A673 (cell line): ENCODE results near the gene AK2. TPM values are rescaled to one million over a fixed set of nuclear protein-coding genes. Genes with fewer than 3 reads are reported as not detected.

ENCODE experiments used
- BruUV-seq: library from RNA; stranded (reverse); fragments of 400-500 nt; replicated peaks from 2 replicates; lab custom pipeline; 2021; lab: Mats Ljungman, UMichigan
- CTCF ChIA-PET: fragments of 300-600 bp; sonication (Branson Sonifier 250); formaldehyde crosslinking; loops from one replicate; lab custom pipeline; 2022; ENCODE audit warnings: antibody characterized with exemption; lab: Charles Lee
- POLR2A ChIA-PET: fragments of 300-600 bp; sonication (Branson Sonifier 250); formaldehyde crosslinking; loops from one replicate; lab custom pipeline; 2022; ENCODE audit warnings: antibody characterized with exemption; ENCODE audit not compliant: low non-redundant PET; lab: Charles Lee
- DNase-seq: peaks from one replicate; pipeline ENCODE4 v3.0.0-alpha.2; 2015; ENCODE audit warnings: low spot score
- H3K27ac ChIP-seq: fragments of 200-600 bp; sonication (generic); 2 replicates; pipeline ENCODE4 v1.5.1; 2016; ENCODE audit warnings: mixed run types, low read depth, mild to moderate bottlenecking, mixed read lengths, antibody characterized with exemption, low read length; ENCODE audit not compliant: poor library complexity, severe bottlenecking
- H3K27me3 ChIP-seq: fragments of 200-600 bp; sonication (generic); replicated peaks from 2 replicates; pipeline ENCODE4 v1.6.1; 2017; ENCODE audit warnings: mixed run types, low read depth, mild to moderate bottlenecking, mixed read lengths, antibody characterized with exemption, low read length; ENCODE audit not compliant: insufficient read depth, poor library complexity
- H3K36me3 ChIP-seq: fragments of 200-600 bp; sonication (generic); 2 replicates; pipeline ENCODE4 v1.6.1; 2016; ENCODE audit warnings: mixed run types, mild to moderate bottlenecking, mixed read lengths, antibody characterized with exemption, low read length; ENCODE audit not compliant: insufficient read depth, poor library complexity, severe bottlenecking
- H3K4me1 ChIP-seq: fragments of 200-600 bp; sonication (generic); 2 replicates; pipeline ENCODE4 v1.6.1; 2017; ENCODE audit warnings: mixed run types, mild to moderate bottlenecking, mixed read lengths, antibody characterized with exemption, low read length; ENCODE audit not compliant: insufficient read depth, poor library complexity, severe bottlenecking
- H3K4me3 ChIP-seq: fragments of 200-600 bp; sonication (generic); 2 replicates; pipeline ENCODE4 v1.5.1; 2016; ENCODE audit warnings: low read depth, mixed run types, mild to moderate bottlenecking, mixed read lengths, low read length; ENCODE audit not compliant: poor library complexity, severe bottlenecking
- H3K9me3 ChIP-seq: fragments of 200-600 bp; sonication (generic); 2 replicates; pipeline ENCODE4 v1.6.1; 2016; ENCODE audit warnings: mixed run types, low read depth, mild to moderate bottlenecking, mixed read lengths, antibody characterized with exemption, low read length; ENCODE audit not compliant: poor library complexity, severe bottlenecking
- CTCF ChIP-seq: fragments of 300-800, 200-600 bp; sonication (generic); conservative IDR thresholded peaks from 2 replicates; pipeline ENCODE4 v1.5.1; 2017; ENCODE audit warnings: low read depth, mild to moderate bottlenecking, antibody characterized with exemption, low read length, moderate library complexity, mixed read lengths
- EZH2 ChIP-seq: fragments of 200-600 bp; sonication (generic); IDR thresholded peaks from 2 replicates; pipeline ENCODE4 v1.6.1; 2017; ENCODE audit warnings: borderline replicate concordance, low read depth, mild to moderate bottlenecking, mixed read lengths, antibody characterized with exemption, low read length; ENCODE audit not compliant: poor library complexity, severe bottlenecking
- intact Hi-C: fragments of 100-400 bp; cut with micrococcal nuclease; formaldehyde crosslinking; loops from one replicate; pipeline ENCODE4 v1.10.0; 2022; ENCODE audit not compliant: unreplicated experiment
- total RNA-seq: library from RNA; stranded (reverse); gene quantifications from 2 replicates; pipeline ENCODE4 v1.2.3, GENCODE V29; 2021

AK2 gene
- total RNA-seq, 1 experiment from 2014 or later, result 196 TPM

GRCh38 chr1:33009561-33009960, 27.1 kb downstream of the AK2 start:
- no peaks in the 10 kb centered on the region for H3K27me3 ChIP-seq
- CTCF ChIA-PET, result no interaction called here
- POLR2A ChIA-PET, result no interaction called here
- intact Hi-C loops, result no loop called here
- H3K4me1 ChIP-seq, result peaks cover 8% of the 10 kb centered on the region
- no peak overlapping the region for H3K27ac ChIP-seq
- no peak for DNase-seq
- no peak for TF ChIP-seq CTCF
- TF ChIP-seq EZH2, result no peak
- BruUV-seq, result no TSS peak
- H3K9me3 ChIP-seq, result no peaks in the 10 kb centered on the region
- H3K36me3 ChIP-seq, result peaks cover 48% of the 10 kb centered on the region
- no peak overlapping the region for H3K4me3 ChIP-seq

DNA sequence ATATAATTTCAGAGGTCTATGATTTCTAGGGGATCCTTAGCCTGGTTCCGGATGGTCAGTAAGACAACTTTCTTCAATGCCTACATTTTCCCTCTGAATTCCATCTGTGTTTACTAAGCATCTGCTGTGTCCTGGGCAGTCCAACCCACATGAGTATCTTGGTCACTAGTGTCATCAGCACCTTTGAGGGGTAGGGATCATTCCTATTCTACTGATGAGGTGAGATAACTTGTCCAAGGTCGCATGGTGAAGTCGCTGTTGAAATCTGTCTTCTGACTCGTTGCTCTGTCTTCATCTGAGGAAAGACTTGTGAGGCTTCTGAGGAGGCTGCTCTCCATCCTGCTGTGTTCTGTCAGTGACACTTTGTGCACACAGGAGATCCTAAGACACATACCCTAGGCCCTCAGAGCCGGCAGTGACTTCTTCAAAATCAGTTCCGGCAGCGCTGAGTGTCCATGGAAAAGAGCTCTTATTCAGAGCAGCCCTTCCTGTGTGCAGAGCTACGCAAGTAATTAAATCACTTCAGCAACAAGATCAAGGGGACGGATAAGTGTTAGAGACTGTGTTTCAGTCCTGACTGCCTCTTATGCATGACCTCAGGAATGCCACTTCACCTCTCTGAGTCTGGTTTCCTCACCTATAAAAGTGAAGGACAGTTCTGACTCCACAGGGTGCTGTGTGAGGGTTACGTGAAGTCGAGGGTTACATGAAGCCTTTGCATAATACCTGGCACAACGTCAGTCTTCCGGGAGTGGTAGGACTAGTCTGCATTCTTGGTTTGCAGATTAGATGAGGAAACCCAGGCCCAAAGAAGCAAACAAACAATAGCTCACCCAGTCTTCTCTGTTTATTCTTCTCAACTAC, 28.4 kb downstream of the AK2 start:
- TF ChIP-seq EZH2, result no peak
- BruUV-seq, result no TSS peak
- ChIA-PET POLR2A (no interaction called here), CTCF (no interaction called here)
- no peak for DNase-seq
- Histone ChIP-seq H3K9me3 (no peaks in the 10 kb centered on the region), H3K36me3 (peaks cover 35% of the 10 kb centered on the region), H3K4me3 (no peak overlapping the region), H3K27me3 (no peaks in the 10 kb centered on the region), H3K27ac (no peak overlapping the region), H3K4me1 (peaks cover 8% of the 10 kb centered on the region)
- intact Hi-C loops, result no loop called here

DNA sequence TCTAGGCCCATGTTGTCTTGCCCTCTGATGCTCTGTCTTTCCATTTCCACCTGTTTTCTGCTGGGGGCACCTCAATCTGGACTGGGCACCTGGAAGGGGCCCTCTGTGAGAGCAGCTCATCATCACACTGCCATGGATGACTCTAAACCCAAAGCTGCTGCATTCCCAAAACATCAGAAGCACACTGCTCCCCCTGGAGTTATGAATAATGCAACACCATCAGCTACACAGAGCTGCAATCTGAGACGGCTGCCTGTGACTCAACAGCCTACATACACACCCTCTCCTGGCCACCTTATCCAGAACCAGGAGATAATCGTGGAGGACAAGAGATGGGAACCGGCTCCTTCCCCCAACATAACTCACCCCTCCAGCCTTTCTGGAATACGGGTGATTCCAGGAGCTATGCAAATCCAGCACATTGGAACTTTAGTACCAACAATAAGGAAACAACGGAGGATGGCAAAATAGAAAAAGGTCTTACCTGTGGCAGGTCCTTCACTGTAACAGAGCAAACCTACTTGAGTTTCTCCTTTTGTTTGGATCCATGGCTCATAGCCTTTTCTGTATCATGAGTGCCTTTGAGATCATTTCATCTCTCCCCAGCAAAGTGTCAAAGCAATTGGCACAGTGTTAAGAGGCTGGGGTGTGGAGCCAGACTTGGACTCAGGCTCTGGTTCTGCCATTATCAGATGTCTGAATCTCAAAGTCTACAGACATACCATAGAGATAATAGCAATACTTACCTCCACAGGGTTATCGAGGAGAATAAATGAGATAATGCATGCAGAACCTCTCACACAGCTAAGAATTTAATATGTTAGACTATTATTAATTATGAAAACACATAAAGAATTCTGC, 29.3 kb downstream of the AK2 start:
- H3K36me3 ChIP-seq, result peaks cover 27% of the 10 kb centered on the region
- CTCF ChIA-PET, result interaction anchor here (1.3 kb wide), 1 partner anchor 74 kb away, joined by 18 read pairs; no protein-coding TSS in a partner anchor
- intact Hi-C loops, result loop anchor here (2.0 kb wide), 1 partner anchor 75 kb away; no protein-coding TSS in a partner anchor
- POLR2A ChIA-PET, result no interaction called here
- no peak overlapping the region for H3K4me3 ChIP-seq
- DNase-seq, result peak; percentile 84
- H3K9me3 ChIP-seq, result no peaks in the 10 kb centered on the region
- no peak overlapping the region for H3K27ac ChIP-seq
- BruUV-seq, result no TSS peak
- TF ChIP-seq CTCF (peak; percentile 47), EZH2 (no peak)
- no peaks in the 10 kb centered on the region for H3K27me3 ChIP-seq
- H3K4me1 ChIP-seq, result peaks cover 8% of the 10 kb centered on the region
